SH-SY5Y (cell line): ENCODE measurements around the gene VPS26B.

Source experiments
- GATA2 ChIP-seq: IDR thresholded peaks from 2 replicates; pipeline ENCODE4 v1.6.1; 2011; ENCODE audit warnings: mild to moderate bottlenecking, low read depth, low read length
- GATA3 ChIP-seq: IDR thresholded peaks from 2 replicates; pipeline ENCODE4 v1.6.1; 2011; ENCODE audit warnings: low read depth, mild to moderate bottlenecking, low read length, moderate library complexity

The VPS26B gene

DNA sequence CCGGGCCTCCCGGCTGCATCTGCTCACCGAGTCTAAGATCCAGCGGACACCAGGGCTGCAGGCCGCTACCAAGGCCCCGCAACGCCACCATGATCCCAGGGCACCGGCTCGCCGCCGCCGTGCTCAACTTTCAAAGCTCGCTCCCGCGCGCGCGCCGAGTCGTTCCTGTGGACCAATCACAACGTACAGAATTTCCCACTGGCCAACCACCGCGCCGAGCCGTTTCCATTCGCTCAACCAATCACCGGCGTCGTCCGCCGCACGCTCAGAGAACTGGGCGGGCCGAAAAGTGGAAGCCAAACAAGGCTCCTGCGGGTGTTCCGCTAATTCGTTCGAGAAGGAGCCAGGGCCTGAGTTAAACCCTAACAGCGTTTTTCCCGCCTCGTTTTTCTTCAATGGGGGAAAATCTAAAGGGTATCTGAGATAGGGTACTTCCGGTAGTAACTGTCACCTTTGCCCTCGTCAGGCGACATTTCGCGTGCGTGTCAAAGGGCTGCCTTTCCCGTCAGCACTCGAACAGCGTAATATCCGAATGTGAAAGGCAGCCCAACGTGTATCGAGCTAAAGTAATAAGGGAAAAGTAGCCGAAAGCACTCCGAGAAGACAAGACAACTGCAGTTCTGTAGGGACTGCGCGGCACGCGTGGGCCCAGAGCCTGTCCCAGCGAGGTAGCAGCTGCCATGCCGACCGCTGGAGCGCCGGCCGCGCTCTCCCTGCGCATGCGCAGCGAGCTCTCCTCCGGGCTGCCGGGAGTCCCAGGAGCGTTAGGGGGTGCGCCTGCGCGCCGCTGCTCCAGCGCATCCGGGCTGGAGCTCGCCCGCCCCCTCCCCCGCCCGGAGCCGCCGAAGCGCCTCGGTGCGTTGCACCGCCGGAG is at the start of gene VPS26B, which contains the start of gene NCAPD3:
VPS26B (plus strand) TSS at position 836 of the 874 bp plus-strand sequence. CDS start 452 bp downstream, outside the sequence.
NCAPD3 (minus strand) TSS at position 132 of the 874 bp plus-strand sequence; CDS start at position 91, 41 bp downstream.
- TF ChIP-seq GATA2 = no peak
- TF ChIP-seq GATA3 = no peak

DNA sequence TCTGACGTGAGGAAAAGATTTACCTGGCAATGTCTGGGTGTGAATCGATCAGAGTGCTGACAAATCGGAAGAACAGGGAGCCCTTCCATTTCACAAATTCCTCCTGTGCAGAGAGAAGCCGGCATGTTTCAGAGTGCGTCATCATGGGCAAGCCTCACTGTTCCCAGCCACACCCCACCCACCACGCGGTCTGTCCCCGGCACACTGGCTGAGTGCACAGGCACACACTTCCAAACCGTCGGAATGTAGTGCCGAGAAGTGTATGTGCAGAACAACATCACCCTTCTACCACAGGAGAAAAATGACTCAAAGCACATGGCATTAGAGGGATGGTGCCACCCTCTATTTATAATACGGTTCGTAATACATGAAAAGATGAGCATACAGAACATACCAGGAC is 48.2 kb upstream of the VPS26B start:
- TF ChIP-seq GATA2 (no peak), GATA3 (no peak)

DNA sequence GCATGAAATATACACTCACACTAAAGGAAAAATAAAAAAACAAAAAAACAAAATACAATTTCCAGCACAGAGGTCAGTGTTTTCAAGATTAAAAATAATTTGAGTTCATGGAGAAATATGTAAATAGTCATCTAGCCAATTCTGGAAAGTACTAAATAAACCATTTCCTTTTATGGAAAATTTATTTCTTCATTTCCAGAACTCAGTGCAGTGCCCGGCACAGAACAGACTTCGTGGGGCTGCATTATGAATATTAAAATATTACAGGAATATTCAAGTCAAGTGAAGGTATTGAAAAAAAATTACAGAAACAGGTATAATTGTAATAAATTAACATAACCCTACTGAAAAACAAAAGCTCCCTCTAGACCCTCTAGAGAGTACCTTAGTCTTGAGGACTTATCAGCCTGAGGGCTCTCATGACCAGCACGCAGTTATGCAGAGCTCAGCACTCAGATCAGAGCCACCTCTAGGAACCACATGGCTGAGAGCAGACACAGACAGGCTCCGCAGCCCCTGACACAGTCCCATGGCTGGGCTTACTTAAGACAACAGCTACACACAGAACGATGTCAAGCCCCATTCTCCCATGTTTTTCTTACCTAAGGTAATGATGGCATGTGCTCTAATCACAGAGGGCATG is 46.3 kb upstream of the VPS26B start:
- no peak for TF ChIP-seq GATA3
- TF ChIP-seq GATA2 = no peak

DNA sequence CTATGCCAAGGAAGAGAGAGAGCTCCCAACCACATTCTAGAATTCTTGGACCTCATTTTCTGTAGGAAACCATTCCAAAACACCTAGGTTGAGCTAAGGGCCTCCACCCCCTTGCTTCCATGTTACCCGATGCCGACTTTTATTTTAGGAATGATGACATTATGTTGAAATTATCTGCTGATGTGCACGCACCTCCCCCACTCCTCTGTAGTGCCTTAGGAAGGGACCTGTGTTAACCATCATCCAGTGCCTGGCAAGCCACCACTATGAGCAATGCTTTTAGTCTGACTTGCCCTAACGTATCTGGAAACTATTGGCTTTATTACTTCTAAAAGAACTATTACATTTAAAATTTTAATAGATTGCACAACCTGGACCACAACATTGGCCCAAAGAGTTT is 42.8 kb upstream of the VPS26B start:
- TF ChIP-seq GATA2 (no peak), GATA3 (no peak)

DNA sequence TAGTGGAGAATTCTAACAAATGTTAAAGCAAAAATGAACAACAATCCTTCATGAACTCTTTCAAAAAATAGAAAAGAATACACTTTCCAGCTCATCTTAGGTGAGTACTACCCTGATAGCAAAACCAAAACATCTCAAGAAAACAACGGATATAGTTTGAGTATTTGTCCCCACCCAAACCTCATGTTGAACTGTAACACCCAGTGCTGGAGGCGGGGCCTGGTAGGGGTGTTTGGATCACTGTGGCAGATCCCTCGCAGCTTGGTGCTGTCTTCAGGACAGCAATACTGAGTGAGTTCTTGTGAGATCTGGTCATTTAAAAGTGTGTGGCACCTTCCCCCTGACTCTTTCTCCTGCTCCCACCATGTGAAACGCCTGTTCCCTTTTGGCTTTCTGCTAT is 27.7 kb upstream of the VPS26B start:
- no peak for TF ChIP-seq GATA3
- TF ChIP-seq GATA2 = no peak

DNA sequence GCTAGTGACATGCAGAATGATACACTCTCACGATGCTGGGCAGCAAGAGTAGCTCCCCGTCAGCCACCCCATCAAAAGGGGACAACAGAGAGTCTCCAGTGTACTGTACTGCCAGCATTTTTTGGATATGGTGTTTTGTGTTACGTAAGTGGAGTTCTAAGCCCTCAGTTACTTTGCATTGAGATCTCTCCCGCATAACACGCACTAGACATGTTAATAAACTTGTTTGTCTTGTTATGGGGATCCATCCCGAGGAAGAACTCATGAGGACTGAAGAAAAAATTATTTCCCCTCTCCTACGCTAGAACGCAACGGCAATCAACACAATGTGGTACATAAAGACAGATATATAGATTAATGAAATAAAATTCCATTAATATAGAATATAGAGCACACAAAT is 24.9 kb upstream of the VPS26B start:
- no peak for TF ChIP-seq GATA3

DNA sequence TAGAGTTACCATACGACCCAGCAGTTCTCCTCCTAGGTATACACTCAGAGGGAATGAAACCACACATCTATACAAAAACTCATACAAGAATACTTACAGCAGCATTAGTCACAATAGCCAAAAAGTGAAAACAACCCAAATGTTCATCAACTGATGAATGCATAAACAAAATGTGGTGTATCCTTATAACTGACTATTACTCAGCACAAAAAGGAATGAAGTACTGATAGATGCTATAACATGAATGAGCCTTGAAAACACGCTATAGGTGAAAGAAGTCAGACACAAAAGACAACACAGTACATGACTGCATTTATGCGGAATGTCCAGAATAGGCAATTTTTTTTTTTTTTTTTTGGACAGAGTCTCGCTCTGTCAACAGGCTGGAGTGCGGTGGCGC is 23.8 kb upstream of the VPS26B start:
- no peak for TF ChIP-seq GATA2
- no peak for TF ChIP-seq GATA3

DNA sequence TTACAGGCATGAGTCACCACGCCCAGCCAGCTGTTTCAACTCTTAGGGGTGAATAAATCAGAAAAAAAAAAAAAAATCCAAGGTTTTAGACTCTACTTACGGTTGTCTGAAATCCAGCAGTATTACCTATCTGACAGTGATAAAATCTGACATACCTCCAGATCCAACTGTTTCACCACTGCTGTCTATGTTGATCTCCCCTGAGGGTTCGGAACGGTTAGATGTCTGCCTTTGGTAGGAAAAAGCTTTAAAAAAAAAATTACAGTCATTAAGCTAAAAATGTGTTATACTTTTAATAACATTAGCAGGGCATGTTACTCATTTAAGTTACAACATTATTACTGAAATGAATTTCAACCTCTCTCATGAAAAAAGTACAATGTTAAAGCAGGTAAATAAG is 21.8 kb upstream of the VPS26B start:
- TF ChIP-seq GATA3 (no peak), GATA2 (no peak)

GRCh38 chr11:134205729-134206128 is 18.7 kb upstream of the VPS26B start:
- TF ChIP-seq GATA3 (no peak), GATA2 (no peak)

- peak; percentile 91 for TF ChIP-seq GATA3
- TF ChIP-seq GATA2 = peak; percentile 98
Observed at GRCh38 chr11:134206185-134206584, 18.3 kb upstream of the VPS26B start.

DNA sequence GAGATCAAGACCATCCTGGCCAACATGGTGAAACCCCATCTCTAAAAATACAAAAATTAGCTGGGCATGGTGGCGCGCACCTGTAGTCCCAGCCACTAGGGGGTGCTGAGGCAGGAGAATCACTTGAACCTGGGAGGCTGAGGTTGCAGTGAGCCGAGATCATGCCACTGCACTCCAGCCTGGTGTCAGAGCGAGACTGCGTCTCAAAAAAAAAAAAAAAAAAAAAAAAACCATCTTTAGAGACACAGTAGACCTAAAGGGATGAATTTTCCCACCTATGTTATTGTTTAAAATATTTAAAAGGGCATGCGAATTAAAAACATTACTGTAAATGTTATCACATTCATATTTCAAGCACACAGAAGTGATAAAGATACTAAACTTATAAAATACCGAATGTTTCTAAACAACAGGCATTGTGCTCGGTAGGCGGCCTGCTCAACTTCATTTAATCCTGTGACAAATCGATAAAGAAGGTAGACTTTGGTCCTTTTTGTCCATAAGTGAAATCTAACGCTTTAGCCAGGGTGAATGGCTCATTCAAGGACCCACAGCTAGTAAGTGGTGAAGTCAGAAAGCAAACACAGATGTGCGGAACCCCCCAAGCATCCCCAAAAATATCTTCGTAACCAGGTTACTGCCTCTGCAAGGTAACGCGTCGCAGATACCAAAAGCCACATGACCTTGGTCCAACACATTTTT is 16.8 kb upstream of the VPS26B start:
- TF ChIP-seq GATA3 = no peak
- TF ChIP-seq GATA2 = no peak

DNA sequence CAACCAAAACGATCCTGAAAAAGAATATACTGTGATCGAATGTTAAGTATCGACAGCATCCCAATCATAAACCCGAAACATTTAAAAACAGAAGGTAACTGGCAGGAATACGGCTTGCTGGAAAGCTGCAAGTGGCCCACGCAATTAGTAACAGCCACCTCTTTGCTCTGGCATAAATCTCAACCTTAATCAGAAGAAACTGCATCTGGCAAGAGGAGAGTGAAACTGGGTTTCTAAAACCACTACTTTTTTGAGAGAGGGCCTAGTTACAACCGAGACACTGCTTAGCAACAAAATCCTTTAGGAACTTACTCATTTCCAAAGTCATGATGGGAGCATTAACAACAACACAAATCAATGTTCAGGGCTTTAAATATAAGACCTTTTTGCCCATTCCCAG is 8.6 kb upstream of the VPS26B start:
- TF ChIP-seq GATA2 (no peak), GATA3 (no peak)

GRCh38 chr11:134216816-134217215 is 7.7 kb upstream of the VPS26B start:
- no peak for TF ChIP-seq GATA3
- TF ChIP-seq GATA2 = no peak

DNA sequence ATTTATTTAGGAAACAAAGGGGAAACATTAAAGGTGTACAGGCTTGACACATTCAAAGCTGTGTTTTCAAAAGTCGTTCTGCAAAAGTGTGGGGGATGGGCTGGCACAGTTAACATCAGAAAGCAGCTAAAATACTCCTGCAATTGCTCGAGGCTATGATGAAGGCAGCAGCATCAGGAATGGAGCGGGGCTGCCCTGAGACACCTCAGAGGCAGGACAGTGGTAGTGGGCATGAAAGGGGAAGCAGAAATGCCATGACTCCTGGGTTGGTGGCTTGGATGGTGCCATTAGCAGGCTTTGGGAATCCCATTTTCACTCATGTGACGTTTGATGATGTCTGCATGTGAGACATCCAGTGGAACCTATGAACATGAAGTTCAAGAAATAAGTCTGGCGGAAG is 1.4 kb upstream of the VPS26B start:
- no peak for TF ChIP-seq GATA3
- no peak for TF ChIP-seq GATA2
